ENCODE results near the gene SLC25A30.

GRCh38 chr13:45374917-45375316 lies 43.3 kb downstream of the SLC25A30 start:
- TF ChIP-seq EZH2 (IDR thresholded peaks at IDR 0.05) = no peak
- TF ChIP-seq POLR2AphosphoS5 (IDR thresholded peaks at IDR 0.05; ENCODE audit: borderline replicate concordance, low read depth, low read length) = no peak
- TF ChIP-seq FOXP2 (optimal IDR thresholded peaks at IDR 0.05; ENCODE audit: control extremely low read depth, extremely low read length, insufficient read depth) = no peak
